Stimulated activated CD4-positive, alpha-beta T cell treated with anti-CD3 and anti-CD28 coated beads, Interleukin-15, amount 100 ng/mL, for 24 hours (primary cell): ENCODE data around the gene ACSS1.

Experiments
- DNase-seq: peaks from one replicate; pipeline ENCODE4 v3.0.0-alpha.2; 2020

The ACSS1 gene

DNA sequence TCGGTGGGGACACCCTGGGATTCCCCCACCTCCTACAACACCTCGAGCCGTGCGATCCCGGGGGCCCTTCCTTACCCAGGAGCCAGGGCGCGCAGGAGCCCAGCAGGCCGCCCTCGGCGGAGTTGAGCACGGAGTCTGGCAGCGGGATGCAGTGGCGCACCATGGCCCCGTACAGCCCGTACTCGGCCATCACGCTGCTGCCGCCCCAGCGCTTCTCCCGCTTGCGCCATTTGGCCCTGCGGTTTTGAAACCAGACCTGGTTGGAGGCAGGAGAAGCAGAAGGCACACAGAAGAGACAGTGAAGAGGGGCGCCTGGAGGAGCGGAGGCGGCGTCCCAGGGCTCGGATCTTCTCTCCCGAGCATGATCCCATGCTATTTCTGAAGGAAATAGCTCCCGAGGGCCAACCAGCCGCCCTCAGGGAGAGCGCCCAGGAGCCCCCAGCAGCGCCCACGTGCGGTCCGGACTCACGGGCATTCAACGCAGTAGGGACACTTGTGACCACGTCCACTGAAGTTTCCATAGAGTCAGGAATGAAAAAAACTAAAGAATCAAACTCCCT lies 19.8 kb upstream of the ACSS1 start:
- peak; percentile 24 for DNase-seq

- DNase-seq: no peak
These were observed 19.0 kb upstream of the ACSS1 start for GRCh38 chr20:25076731-25077609.

- no peak for DNase-seq
These were observed 18.3 kb upstream of the ACSS1 start for GRCh38 chr20:25076201-25076600.

- DNase-seq: no peak
These were observed 15.6 kb upstream of the ACSS1 start for GRCh38 chr20:25073544-25073943.

DNA sequence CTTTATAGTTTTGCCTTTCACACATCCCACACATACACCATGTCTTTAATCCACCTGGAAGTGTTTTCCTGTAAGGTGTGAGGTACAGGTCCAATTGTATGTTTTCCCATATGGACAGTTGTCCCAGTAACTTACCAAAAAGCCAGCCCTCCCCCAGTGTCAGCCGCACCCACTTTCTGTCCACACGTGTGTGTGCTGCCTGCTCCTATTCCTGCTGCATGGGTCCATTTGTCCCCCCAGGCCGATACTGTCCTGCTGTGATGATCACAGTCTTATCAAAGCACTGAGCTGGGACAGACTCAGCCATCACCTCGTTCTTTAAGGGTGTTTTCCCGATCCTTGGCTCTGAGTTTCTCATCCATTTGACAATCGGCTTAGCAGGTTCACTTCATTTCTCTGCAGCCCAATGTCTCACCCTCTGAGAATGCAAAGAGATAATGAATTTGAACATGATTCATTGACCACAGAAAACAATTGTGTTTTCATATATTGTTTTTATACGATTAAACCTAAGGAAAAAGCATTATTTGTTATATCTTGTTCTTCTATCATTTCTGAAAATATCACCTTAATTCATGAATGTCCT lies 14.4 kb upstream of the ACSS1 start:
- DNase-seq: no peak

- no peak for DNase-seq
These were observed 13.8 kb upstream of the ACSS1 start for GRCh38 chr20:25071734-25072133.

GRCh38 chr20:25070821-25071473 lies 13.0 kb upstream of the ACSS1 start:
- DNase-seq: no peak

GRCh38 chr20:25067102-25067987 lies 9.4 kb upstream of the ACSS1 start:
- no peak for DNase-seq

DNA sequence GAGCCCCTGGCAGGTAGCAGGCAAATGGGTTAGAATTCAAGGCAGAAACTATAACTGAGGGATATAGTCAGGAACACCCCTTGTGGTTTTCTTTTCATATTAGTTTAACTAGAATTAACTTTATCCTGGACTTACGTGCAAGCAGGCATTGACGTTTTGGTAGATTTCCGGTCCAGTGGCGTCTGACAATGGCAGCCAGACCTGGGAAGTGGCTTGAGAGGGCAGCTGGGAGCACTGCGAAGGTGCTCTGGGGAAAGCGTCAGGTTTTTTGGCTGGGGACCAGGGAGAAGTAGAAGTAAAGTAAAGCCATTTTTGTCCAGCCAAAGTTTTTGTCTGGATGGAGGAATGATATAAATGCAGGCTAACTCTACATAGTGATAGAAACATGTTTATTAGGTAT lies 8.4 kb upstream of the ACSS1 start:
- no peak for DNase-seq

GRCh38 chr20:25065625-25066338 lies 7.8 kb upstream of the ACSS1 start:
- peak; percentile 56 for DNase-seq

GRCh38 chr20:25065072-25065624 lies 7.2 kb upstream of the ACSS1 start:
- DNase-seq: no peak

DNA sequence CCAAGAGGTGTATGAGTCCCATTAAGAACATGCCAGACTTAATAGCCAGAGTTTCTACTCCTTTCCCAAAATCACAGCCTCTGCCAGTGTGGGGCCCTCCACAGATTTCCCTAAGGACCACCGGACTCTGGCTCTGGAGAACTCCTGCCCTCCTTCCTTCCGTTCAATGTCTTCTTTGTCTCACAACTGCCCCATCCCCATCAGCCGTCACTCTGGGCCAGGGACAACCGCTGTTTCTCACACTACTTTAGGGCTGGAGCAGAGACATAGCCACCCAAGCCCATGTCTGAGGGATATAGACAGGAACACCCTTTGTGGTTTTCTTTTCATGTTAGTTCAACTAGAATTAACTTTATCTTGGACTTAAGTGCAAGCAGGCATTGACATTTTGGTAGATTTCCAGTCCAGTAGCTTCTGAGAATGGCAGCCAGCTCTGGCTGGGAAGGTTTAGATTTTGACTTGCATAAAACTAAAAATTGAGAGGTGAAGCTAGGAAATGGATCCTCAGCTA lies 6.7 kb upstream of the ACSS1 start:
- DNase-seq: no peak

DNA sequence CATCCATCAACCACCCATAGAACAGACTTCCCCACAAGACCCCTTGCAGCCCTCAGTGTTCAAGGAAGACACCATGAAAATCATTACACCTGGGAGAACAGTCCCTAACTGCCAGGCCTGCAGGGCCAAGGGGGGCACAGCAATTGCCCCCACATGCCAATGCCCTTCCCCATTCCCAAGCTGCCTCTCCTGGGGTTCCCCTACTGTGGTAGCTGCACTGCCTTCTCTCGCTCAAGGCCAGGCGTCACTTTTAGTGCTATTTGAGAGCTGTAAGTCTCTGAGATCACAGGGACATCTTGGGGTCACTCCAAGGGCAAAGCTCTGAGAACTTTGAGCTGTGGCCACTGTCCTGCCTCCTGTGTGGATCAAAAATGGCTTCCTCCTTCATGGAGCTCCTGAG lies 6.0 kb upstream of the ACSS1 start:
- no peak for DNase-seq

- no peak for DNase-seq
These were observed 5.6 kb upstream of the ACSS1 start for GRCh38 chr20:25063546-25063945.

DNA sequence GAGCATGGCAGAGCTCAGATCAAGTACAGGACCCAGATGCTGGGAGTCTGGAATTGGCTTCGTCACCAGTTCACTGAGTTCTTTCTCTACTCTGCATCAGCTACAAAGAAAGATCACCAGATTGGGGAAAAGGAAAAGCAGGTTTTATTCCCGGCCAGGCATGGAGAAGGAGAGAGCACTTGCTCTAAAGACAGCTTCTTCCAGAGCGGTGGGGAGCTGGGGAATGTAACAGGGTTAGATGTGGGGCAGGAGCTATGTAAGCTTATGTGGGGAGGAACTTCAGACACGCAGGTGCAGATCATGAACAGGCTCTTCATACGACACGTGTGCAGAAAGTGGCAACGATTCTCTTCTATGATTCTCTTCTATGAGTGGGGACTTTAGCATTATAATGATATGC lies 4.9 kb upstream of the ACSS1 start:
- no peak for DNase-seq

GRCh38 chr20:25061821-25062530 lies 4.0 kb upstream of the ACSS1 start:
- DNase-seq: no peak

- no peak for DNase-seq
These were observed 3.3 kb upstream of the ACSS1 start for GRCh38 chr20:25061103-25061799.

DNA sequence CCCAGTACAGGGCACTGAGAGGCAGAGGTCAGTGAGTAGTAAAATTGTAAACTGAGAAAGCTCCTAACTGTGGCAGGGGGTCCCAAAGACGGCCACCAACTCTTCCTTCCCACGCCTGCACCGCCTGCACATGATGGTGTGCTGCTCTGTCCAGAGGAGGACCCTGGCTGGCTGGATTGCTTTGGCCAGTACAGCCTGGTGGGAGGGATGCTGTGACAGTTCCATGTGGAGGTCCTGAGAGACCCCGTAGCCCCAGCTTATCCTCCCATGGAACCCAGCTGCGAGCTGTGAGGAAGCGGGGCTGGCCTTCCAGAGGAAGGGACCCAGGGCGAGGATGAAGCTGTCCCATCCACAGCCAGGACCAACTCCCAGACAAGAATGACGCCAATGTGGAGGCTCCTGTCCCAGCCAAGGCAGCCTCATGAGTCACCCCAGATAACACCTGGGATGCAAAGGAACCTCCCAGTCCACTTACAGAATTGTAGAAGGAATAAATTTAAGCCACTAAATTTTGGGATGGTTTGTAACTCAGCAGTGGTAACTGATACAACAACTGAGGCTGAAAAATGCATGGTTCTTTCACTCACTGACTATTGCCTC lies 2.0 kb upstream of the ACSS1 start:
- no peak for DNase-seq
